Subcutaneous abdominal adipose tissue (tissue), 5 donors: Measurements from ENCODE around the gene S1PR1.

ENCODE experiments used
- H3K27ac ChIP-seq: one replicate; pipeline ENCODE4 v1.7.0; 2013; ENCODE audit warnings: low read depth, mild to moderate bottlenecking, inconsistent platforms, low read length, moderate library complexity
- H3K27me3 ChIP-seq, 5 donors: one replicate each; pipeline ENCODE4 v1.7.0; 2013; ENCODE audit warnings: low read length in 5 of 5, inconsistent platforms in 1 of 5; ENCODE audit not compliant: control insufficient read depth in 5 of 5, insufficient read depth in 4 of 5
- H3K36me3 ChIP-seq, 5 donors: one replicate each; pipeline ENCODE4 v1.7.0; 2013; ENCODE audit warnings: low read length in 5 of 5; ENCODE audit not compliant: control insufficient read depth in 5 of 5, insufficient read depth in 5 of 5
- H3K4me1 ChIP-seq, 5 donors: one replicate each; pipeline ENCODE4 v1.7.0; 2013; ENCODE audit warnings: low read length in 5 of 5, mild to moderate bottlenecking in 3 of 5, moderate library complexity in 1 of 5; ENCODE audit not compliant: control insufficient read depth in 5 of 5, insufficient read depth in 5 of 5
- H3K4me3 ChIP-seq, 5 donors: one replicate each; pipeline ENCODE4 v1.7.0; 2013; ENCODE audit warnings: low read length in 5 of 5, low read depth in 1 of 5
- H3K9ac ChIP-seq, 5 donors: one replicate each; pipeline ENCODE4 v1.7.0; 2013; ENCODE audit warnings: low read length in 5 of 5, mild to moderate bottlenecking in 4 of 5, moderate library complexity in 3 of 5
- H3K9me3 ChIP-seq, 5 donors: one replicate each; pipeline ENCODE4 v1.7.0; 2013; ENCODE audit warnings: low read length in 5 of 5; ENCODE audit not compliant: control insufficient read depth in 5 of 5
- donor health status: healthy.
- donor health status: healthy.
- donor health status: healthy.
- donor health status: healthy.
- donor health status: healthy.

The S1PR1 gene

DNA sequence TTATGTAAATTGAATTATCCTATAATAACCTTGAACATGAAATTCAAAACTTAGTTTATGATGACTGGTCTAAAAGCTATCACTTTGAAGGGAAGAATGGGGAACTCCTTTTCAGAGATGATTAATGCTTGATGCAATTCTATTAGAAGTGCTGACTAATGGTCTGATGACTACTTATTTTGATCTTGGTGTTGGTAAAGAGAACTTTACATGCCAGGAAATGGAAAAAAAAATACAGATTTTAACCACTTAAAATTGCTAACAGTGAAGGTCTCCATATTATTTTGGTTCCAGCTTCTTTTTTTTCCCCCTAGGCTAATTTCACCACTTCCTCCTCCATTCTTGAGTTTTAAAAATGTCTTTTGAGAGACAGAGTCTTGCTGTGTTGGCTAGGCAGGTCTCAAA is 22.9 kb downstream of the S1PR1 start:
- no peak overlapping the region for H3K27ac ChIP-seq
- H3K27me3 ChIP-seq = no peaks in the 10 kb centered on the region
- no peaks in the 10 kb centered on the region for H3K9me3 ChIP-seq
- H3K4me1 ChIP-seq = peaks cover 0 to 34% (median 12%) of the 10 kb centered on the region in 5 donors
- H3K9ac ChIP-seq = no peak overlapping the region
- H3K4me3 ChIP-seq = no peak overlapping the region
- H3K36me3 ChIP-seq = no peaks in the 10 kb centered on the region

DNA sequence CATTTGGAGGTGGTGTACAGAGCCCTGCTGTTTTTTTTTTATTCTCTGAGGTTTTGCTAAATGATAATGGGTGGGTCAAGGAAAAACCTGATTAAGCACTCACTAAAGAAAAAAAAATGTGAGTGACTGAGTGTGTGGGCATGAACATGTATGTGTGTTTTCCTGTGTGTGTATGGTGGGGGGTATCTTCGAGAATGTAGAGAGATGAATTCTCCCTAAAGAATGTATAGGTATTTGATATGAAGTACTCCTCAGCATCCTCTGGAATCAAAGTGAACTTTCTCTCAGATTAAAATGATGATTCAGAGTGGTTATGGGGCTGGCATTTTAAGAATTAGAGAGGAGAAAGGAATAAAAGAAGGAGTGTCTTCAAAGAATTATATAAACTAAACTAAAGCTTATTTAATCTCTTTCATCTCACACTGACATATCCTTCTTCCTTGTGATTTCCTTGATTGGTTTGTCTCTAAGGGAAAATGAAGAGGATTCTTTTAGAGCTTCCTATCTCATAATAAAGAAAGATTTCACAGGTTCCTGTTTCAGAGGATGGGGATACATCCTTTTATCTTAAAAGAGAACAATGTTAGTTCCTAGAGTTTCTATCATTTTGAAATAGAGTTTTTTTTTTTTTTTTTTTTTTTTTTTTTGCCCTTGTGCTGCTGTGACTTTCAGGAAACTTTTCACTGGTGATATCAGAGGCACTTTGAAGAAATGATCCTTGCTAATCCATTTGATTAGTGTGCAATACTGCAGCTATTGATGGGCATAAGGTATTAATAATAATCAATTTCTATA is 23.9 kb downstream of the S1PR1 start:
- Histone ChIP-seq H3K4me3 (no peak overlapping the region), H3K36me3 (no peaks in the 10 kb centered on the region), H3K27ac (no peak overlapping the region), H3K27me3 (no peaks in the 10 kb centered on the region), H3K9me3 (no peaks in the 10 kb centered on the region), H3K9ac (no peak overlapping the region), H3K4me1 (peaks cover 0 to 39% (median 13%) of the 10 kb centered on the region in 5 donors)

DNA sequence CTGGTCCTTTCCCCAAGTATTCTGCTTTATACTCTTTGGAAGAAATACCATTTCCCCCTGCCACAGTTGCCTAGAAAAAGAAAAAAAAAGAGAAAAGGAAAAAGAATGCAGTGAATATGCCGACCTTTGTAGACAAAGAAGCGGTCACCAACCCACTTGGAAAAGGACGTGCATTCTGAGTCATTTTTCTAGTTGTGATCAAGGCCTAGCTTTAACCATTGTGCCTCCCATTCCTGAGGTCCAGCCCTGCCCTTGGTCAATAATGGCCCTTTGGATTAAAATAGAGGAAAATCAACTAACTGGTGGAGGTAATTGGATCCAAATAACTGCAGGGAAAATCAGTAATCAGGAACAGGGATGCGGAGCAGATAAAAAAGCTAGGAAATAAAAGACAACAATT is 24.8 kb downstream of the S1PR1 start:
- no peaks in the 10 kb centered on the region for H3K36me3 ChIP-seq
- no peaks in the 10 kb centered on the region for H3K9me3 ChIP-seq
- peaks cover 0 to 39% (median 13%) of the 10 kb centered on the region in 5 donors for H3K4me1 ChIP-seq
- no peak overlapping the region for H3K27ac ChIP-seq
- H3K9ac ChIP-seq = no peak overlapping the region
- no peak overlapping the region for H3K4me3 ChIP-seq
- no peaks in the 10 kb centered on the region for H3K27me3 ChIP-seq

DNA sequence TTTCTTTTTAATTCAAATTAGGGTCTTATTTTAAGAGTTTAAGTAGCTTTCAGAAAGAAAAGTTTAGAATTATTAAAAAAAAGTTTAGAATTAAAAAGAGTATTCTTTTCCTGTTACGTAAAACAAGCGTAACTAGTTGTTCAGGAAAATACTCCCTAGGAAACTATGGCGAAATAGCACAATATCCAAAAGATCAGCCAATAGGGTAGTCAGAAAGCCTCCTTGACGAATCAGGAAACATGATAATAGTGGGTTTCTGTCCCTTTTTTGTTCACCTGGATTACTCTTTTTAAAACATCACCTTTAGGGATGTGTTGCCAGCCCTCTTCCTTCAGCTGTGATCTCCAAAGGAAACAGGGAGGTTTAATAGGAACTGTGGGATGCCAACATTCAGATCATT is 25.2 kb downstream of the S1PR1 start:
- H3K36me3 ChIP-seq = no peaks in the 10 kb centered on the region
- H3K27ac ChIP-seq = peak overlapping the region; percentile 4
- no peaks in the 10 kb centered on the region for H3K9me3 ChIP-seq
- no peaks in the 10 kb centered on the region for H3K27me3 ChIP-seq
- peaks cover 0 to 39% (median 13%) of the 10 kb centered on the region in 5 donors for H3K4me1 ChIP-seq
- H3K9ac ChIP-seq = no peak overlapping the region
- no peak overlapping the region for H3K4me3 ChIP-seq

DNA sequence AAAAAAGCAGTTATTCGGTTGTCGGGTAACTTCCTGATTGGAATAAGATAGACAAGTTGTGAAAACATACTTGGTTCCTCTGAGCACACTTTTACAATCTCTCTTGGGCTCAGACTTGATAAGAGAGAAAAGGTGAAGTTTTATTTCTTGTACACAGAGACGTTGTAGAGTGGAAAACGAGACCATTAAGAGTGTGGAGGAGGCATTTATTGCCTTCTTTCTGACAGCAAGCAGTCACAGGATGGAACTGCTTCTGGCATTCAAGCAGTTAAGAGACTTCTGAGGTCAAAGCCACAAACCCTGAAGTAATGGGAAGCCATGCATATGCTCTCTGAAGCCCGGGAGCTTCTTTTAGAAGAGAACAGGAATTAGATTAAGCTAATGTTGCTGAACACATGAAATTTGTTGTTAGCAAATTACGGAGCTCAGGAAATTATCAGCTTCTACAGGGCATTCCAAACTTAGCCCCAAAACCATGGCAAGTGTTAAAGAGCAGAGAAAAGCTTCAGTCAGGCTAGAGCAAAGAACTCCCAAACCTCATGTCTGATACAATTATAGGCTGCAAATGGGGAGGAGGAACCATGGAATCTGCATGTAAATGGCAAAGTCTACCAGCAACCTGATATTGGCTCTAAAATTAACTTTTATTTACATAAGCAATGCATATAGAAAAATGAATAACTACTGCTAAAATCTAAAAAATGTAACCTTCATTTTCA is 26.0 kb downstream of the S1PR1 start:
- H3K4me3 ChIP-seq = no peak overlapping the region
- no peaks in the 10 kb centered on the region for H3K9me3 ChIP-seq
- peaks cover 0 to 35% (median 13%) of the 10 kb centered on the region in 5 donors for H3K4me1 ChIP-seq
- no peaks in the 10 kb centered on the region for H3K27me3 ChIP-seq
- H3K36me3 ChIP-seq = no peaks in the 10 kb centered on the region
- H3K27ac ChIP-seq = peak overlapping the region; percentile 4
- peak overlapping the region in 1 of 5 donors; percentile 41 for H3K9ac ChIP-seq

DNA sequence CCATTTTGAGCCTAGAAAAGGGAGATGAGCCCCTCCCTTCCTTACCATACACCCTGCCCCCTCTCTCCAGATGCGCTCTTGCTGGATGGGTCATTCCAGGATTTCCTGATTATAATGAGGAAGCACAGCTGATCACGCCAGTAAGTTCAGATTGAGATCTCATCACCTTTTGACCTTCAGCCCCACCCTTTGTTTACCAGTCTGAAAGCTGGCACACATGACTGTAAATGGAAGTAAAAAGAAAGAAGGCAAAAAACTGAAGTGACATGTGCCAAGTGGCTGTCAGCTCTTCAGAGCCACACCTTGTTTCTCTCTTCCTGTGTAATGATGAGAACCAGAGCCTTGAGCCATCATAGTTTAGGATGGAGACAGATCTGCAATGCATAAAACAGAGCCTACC is 27.9 kb downstream of the S1PR1 start:
- Histone ChIP-seq H3K27me3 (no peaks in the 10 kb centered on the region), H3K4me1 (peaks cover 0 to 27% (median 10%) of the 10 kb centered on the region in 5 donors), H3K4me3 (no peak overlapping the region), H3K9me3 (no peaks in the 10 kb centered on the region), H3K36me3 (no peaks in the 10 kb centered on the region), H3K9ac (no peak overlapping the region), H3K27ac (no peak overlapping the region)

DNA sequence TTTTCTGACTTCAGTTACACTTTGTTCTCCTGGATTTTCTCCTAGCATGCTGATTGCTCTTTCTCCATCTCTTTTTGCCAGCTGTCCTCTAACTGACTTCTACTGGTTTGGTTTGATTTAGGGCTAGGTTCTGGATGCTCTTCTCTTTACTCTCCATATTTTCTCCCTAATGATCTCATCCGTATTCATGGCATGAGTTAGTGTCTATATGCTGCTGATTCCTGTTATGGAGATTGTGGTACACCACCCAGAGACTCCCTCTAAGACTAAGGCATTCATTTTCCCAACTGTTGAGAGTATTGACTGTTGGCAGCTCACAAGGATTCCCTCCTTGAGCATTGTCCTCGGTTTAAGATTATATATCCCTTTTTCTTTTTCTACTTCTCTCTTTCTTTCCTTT is 28.9 kb downstream of the S1PR1 start:
- no peak overlapping the region for H3K27ac ChIP-seq
- H3K36me3 ChIP-seq = no peaks in the 10 kb centered on the region
- H3K9ac ChIP-seq = no peak overlapping the region
- H3K27me3 ChIP-seq = no peaks in the 10 kb centered on the region
- peaks cover 0 to 27% (median 10%) of the 10 kb centered on the region in 5 donors for H3K4me1 ChIP-seq
- no peak overlapping the region for H3K4me3 ChIP-seq
- no peaks in the 10 kb centered on the region for H3K9me3 ChIP-seq

DNA sequence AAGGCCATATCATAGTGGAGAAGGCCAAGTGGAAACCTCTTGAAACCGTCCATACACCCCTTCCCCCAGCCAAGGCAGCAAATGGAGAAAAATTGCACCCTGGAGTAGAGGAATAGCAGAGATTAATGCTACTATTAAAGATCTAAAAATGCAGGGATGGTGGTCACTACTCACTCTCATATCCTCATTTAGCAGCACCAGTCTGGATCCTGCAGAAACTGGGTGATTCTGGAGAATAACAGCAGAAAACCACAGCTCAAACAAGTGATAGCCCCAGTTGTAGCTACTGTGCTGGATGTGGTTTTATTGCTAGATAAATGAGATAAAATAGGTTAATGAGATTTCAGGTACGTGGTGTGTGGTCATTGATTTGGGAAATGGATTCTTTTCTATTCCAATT is 30.3 kb downstream of the S1PR1 start:
- H3K36me3 ChIP-seq = no peaks in the 10 kb centered on the region
- no peaks in the 10 kb centered on the region for H3K27me3 ChIP-seq
- no peak overlapping the region for H3K9ac ChIP-seq
- H3K9me3 ChIP-seq = peaks cover 0 to 6% (median 3%) of the 10 kb centered on the region in 5 donors
- no peak overlapping the region for H3K4me3 ChIP-seq
- no peak overlapping the region for H3K27ac ChIP-seq
- peaks cover 0 to 26% (median 10%) of the 10 kb centered on the region in 5 donors for H3K4me1 ChIP-seq

DNA sequence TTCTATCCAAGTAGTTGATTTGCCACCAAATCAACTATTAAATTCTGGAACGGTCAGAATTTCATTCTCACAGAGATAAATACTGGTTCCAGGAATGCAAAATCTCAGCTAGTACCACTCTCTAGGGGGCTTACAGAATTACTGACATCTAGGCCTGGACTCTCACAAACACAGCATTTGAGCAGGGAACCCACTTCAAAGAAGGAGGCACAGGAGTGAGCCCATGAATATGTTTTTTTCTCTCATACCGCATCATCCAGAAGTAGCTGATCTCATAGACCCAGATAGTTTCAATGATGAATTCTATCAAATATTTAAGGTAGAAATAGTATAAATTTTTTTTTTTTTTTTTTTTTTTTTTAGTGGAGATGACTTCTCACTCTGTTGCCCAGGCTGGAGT is 32.1 kb downstream of the S1PR1 start:
- Histone ChIP-seq H3K36me3 (no peaks in the 10 kb centered on the region), H3K27ac (no peak overlapping the region), H3K27me3 (no peaks in the 10 kb centered on the region), H3K4me3 (no peak overlapping the region), H3K9me3 (peaks cover 0 to 6% (median 3%) of the 10 kb centered on the region in 5 donors), H3K9ac (no peak overlapping the region), H3K4me1 (peaks cover 0 to 13% (median 10%) of the 10 kb centered on the region in 5 donors)

DNA sequence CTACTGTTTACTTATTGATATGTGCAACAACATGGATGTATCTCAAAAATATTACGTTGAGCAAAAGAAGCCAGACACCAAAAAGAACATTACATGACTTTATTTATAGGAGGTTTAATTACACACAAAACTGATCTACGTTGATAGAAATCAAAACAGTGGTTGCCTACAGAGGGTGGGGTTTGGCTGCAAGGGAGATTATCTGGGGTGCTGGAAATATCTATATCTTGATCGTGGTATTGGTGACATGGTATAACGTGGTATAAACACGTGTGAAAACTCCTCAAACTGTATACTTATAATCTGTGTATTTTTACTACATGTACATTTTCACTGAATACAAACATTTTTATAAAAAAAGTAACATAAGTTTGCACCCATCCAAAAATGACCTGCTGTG is 38.9 kb downstream of the S1PR1 start:
- Histone ChIP-seq H3K4me3 (no peak overlapping the region), H3K4me1 (peaks cover 0 to 10% (median 0%) of the 10 kb centered on the region in 5 donors), H3K27ac (no peak overlapping the region), H3K9me3 (peaks cover 0 to 6% (median 3%) of the 10 kb centered on the region in 5 donors), H3K27me3 (peaks cover 0 to 4% (median 0%) of the 10 kb centered on the region in 5 donors), H3K9ac (no peak overlapping the region), H3K36me3 (no peaks in the 10 kb centered on the region)
